SK-N-DZ (cell line): ENCODE data around the gene CCDC88A. TPM values are rescaled to one million over a fixed set of nuclear protein-coding genes. Genes with fewer than 3 reads are reported as not detected.
"Not testable (repeated sequence)": the region's sequence is repeated elsewhere in the genome, so short reads cannot be mapped to it uniquely, and the experiment has no call there.

Experiments used
- DNase-seq: peaks from one replicate; pipeline ENCODE4 v3.0.0-alpha.2; 2015; ENCODE audit warnings: low spot score
- polyA plus RNA-seq, 2 experiments: library from polyadenylated mRNA; depleted of rRNA; stranded (reverse); fragments of >200 nt; gene quantifications; 2 replicates each; pipeline ENCODE4 v1.2.3, GENCODE V29; 2014

CCDC88A gene
- 60.9 and 62.5 TPM in 2 replicates for polyA plus RNA-seq (2014; cell fraction: cytosol; rRNA removed)
- 92.4 and 132 TPM in 2 replicates for polyA plus RNA-seq (2014; cell fraction: nucleus; rRNA removed)

DNA sequence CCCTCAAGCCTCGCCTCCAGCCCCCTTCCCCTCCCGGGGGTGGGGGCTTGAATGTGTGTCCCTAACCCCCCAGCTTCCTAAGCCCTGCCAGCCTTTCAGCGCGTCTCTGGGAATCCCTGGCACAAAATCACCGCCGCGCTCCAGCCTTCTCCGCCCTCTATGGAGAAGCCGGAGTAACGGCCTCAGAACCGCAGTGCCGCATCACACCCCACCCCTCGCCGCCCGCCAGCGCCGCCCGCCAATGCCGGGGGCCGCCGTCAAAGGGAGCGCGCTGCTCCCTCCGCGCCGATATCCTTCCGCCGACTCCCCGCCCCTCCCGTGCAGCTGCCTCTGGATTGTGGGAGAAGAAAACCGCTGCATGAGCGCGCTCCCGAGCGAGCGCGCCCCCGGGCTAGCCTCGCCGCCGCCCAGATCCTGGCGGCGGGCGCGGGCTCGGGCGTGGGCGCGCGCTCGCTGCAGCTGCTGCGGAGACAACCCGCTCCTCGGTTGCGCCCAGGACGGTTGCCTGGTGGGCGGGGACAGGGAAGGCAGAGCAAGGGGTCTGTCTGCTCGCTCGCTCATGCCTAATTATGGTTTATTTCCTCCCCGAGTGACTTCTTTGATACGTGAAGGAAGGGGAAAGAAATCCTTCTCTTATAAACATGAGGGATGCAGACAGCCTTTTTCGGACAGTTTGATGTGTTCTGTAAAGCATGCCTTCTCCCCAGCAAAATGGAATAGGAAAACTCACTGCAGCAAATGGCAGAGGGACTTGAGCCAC lies at the start of gene CCDC88A:
CCDC88A (minus strand) TSS at position 178 of the 760 bp plus-strand sequence. CDS start 777 bp downstream, outside the sequence.
- DNase-seq = peak; percentile 96

- no peak for DNase-seq
These were observed 42.0 kb upstream of the CCDC88A start for GRCh38 chr2:55461679-55462078.

GRCh38 chr2:55460562-55460961 lies 40.9 kb upstream of the CCDC88A start:
- DNase-seq = no peak

- DNase-seq = no peak
These were observed 40.1 kb upstream of the CCDC88A start for GRCh38 chr2:55459714-55460274.

DNA sequence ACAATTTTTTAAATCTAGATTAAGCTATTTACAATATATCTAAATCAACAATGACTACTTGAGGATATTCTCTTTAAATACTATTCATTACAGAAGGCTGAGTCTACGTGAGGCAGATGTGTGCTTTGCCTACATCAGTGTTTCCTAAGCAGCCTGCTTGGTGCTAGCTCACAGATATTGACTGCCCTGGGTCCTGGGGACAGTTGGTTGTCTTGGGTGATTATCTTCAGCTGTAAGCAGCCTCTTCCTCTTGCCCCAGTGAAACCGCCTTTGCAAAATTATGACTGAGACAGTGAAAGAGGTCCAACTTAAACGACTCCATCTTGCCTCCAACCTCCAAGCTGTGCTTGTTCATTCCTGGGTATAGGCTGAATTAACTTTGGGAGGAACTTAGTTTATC lies 39.6 kb upstream of the CCDC88A start:
- DNase-seq = no peak

DNA sequence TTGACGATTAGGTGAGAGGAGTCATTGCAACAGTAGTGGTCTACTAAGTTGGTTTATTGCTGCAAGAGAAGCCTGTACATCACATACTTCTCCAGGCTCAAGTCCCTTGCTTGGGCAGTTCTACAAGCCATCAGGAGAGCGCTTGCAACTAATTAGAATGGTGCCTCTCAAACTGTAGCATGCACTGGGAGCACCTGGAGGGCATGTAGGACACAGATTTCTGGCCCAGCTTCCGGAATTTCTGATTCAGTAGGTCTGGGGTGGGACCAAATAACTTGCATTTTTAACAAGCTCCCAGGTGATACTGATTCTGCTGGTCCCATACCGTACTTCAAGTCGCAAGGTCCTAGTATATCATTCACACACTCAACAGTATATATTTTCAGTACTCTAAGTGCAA lies 34.5 kb upstream of the CCDC88A start:
- no peak for DNase-seq

- no peak for DNase-seq
These were observed 33.2 kb upstream of the CCDC88A start for GRCh38 chr2:55452879-55453278.

- no peak for DNase-seq
These were observed 32.0 kb upstream of the CCDC88A start for GRCh38 chr2:55451699-55452098.

GRCh38 chr2:55450014-55450413 lies 30.4 kb upstream of the CCDC88A start:
- DNase-seq = not testable (repeated sequence)

- not testable (repeated sequence) for DNase-seq
These were observed 22.5 kb upstream of the CCDC88A start for GRCh38 chr2:55442045-55442760.

DNA sequence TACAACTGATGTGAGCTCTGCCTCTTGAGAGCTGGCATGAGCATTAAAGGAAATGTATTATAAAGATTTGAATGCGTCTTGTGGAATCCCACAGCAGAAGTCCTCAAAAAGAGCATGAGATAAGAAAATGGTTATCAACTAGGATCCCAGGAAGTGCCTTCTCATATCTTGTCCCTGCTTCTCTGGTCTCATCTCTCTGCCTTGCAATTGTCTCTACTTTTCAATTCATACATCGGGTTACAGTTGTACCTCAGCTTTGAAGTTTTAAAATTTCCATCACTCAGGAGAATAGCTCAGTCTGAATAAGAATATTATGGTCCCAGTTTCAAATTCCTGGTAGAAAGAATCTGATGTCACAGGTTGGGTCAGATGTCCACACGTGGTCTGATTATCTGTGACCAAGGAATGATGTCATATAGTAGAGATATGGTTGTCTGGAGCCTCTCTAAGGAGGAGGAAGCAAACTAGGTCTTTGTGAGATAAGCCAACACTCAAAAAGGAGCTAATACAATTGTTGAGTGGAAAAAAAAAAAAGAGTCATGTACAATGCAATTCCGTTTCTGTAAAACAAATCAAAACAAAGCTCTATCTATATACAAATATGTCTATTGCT lies 21.7 kb upstream of the CCDC88A start:
- DNase-seq = no peak

DNA sequence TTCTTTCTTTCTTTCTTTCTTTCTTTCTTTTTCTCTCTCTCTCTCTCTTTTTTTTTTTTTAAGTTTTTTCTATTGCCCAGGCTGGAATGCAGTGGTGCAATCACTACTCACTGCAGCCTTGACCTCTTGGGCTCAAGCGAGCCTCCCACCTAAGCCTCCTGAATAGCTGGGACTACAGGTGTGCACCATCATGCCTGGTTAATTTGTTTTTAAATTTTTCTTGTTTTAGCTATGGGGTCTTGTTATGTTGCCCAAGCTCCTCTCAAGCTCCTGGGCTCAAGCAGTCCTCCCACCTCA lies 19.4 kb upstream of the CCDC88A start:
- DNase-seq = no peak

DNA sequence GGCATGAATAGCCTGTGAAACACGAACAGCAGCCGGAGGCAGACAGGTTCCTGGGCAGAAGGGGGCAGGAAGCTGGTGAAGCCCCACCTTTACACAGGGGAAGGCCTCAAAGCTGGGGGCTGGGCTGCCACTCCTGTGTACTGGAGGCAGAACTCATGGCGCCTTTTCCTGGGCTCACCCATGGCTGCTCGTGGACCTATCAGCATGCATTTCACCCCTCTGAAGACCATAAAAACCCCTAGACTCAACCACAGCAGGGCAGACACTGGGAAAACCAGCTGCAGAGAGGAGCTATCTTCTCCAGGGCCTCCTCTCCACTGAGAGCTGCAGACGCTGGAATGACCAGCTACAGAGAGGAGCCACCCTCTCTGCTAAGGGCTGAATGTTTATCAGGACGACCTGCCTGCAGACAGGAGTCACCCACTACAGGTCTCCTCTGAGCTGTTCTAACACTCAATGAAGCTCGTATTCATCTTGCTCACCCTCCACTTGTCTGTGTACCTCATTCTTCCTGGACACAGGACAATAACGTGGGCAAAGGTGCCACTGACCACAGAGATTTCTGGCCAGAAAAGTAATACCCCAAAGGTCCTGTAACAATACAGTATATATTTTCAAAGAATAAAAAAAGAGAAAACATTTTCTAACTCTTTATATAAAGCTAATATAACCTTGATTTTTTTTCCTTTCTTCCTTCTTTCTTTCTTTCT lies 18.9 kb upstream of the CCDC88A start:
- DNase-seq = no peak

GRCh38 chr2:55437515-55438390 lies 18.1 kb upstream of the CCDC88A start:
- no peak for DNase-seq

DNA sequence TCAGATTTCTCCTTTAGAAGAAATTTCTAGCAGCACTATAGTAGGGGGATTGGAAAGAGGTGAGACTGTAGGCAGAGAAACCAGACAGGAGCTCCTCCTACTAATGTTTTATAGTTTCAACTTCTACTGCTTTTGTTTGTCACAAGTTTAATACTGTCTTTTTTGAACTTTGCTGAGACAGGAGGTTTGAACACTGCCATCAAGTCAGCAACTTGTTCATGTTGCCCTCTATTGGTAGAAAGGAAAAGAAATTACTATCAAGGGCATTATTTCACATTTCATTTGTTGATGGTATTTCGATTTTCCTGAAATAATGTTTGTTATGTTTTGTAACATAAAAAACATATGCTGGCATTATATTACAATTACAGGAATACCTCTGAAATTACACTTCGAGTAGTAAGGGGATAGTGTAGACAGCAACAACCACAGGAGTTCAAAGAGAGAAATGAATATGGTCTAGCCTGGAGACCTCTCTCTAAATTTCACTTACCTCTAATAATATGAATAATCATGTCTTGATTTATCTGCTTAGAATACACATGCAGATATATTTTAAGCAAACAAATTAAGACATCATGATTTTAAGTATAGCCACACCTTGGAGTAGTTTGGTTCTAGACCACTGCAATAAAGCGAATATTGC lies 12.4 kb upstream of the CCDC88A start:
- DNase-seq = peak; percentile 22

- peak; percentile 30 for DNase-seq
These were observed 10.7 kb upstream of the CCDC88A start for GRCh38 chr2:55430211-55430975.

DNA sequence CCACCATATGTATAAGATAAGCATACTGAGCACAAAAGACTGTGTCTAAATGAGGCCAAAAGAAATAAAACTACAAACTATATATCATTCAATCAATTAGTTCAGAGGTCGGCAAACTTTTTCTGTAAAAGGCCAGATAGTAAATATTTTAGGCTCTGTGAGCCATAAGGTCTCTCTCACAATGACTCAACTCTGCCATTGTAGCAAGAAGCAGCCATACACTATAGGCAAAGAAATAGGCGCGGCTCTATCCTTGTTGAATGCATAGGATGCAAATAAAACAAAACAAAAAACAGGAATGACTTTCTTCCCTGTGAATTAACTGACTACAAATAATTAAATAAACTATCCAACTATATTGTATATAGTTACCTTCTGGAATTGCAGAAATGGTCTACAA lies 8.6 kb upstream of the CCDC88A start:
- DNase-seq = no peak

GRCh38 chr2:55425431-55425831 lies 5.8 kb upstream of the CCDC88A start:
- no peak for DNase-seq
